ENCODE measurements around the gene VPS37D.

Gene VPS37D

DNA sequence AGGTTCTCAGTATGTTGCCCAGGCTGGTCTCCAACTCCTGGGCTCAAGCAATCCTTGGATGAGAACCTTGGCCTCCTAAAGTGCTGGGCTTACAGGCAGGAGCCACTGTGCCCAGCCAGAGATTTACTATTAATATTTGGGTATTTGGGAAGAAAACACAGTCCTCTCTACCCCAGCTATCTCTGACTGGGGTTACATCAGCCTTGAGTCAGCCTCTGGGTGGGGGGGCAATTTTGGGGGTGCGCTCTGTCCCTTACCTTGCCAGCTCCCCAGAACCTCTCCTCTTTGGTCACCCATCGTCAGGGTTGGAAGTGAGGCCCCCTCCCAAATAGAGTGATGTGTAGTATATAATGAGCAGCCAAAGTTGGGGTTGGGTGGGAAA is 45.1 kb upstream of the VPS37D start:
- ChIA-PET CTCF (interaction anchor here (0.7 to 1.2 kb wide), 2 partner anchors 16 to 113 kb away, joined by 3 to 5 read pairs; no protein-coding TSS in a partner anchor), POLR2A (interaction anchor here (0.7 kb wide), 1 partner anchor 75 kb away, joined by 5 read pairs; no protein-coding TSS in a partner anchor)
- no peaks in the 10 kb centered on the region for H3K4me1 ChIP-seq (ENCODE audit: control insufficient read depth, insufficient read depth, low read length)
- no peaks in the 10 kb centered on the region for H3K36me3 ChIP-seq (ENCODE audit: control insufficient read depth in 2 of 2, insufficient read depth in 1 of 2, low read length in 2 of 2)
- H3K27ac ChIP-seq (ENCODE audit: extremely low read depth, low read depth, low read length): no peak overlapping the region
- H3K9me3 ChIP-seq (ENCODE audit: control insufficient read depth, insufficient read depth, low read depth, low read length): no peaks in the 10 kb centered on the region
- H3K4me3 ChIP-seq (ENCODE audit: low read depth, low read length): no peak overlapping the region
- TF ChIP-seq ZNF544 (tag by site-specific recombination; IDR thresholded peaks at IDR 0.05) (no peak), ZNF157 (tag by site-specific recombination; IDR thresholded peaks at IDR 0.05) (no peak), ZNF549 (tag by site-specific recombination; IDR thresholded peaks at IDR 0.05) (no peak)
- TF ChIP-seq, protein P1, sequence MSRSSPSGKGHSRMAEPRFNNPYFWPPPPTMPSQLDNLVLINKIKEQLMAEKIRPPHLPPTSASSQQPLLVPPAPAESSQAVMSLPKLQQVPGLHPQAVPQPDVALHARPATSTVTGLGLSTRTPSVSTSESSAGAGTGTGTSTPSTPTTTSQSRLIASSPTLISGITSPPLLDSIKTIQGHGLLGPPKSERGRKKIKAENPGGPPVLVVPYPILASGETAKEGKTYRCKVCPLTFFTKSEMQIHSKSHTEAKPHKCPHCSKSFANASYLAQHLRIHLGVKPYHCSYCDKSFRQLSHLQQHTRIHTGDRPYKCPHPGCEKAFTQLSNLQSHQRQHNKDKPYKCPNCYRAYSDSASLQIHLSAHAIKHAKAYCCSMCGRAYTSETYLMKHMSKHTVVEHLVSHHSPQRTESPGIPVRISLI (tag by site-specific recombination; IDR thresholded peaks at IDR 0.05): 0 out of 2 replicates have a peak, but pooled peaks have one; percentile 8

DNA sequence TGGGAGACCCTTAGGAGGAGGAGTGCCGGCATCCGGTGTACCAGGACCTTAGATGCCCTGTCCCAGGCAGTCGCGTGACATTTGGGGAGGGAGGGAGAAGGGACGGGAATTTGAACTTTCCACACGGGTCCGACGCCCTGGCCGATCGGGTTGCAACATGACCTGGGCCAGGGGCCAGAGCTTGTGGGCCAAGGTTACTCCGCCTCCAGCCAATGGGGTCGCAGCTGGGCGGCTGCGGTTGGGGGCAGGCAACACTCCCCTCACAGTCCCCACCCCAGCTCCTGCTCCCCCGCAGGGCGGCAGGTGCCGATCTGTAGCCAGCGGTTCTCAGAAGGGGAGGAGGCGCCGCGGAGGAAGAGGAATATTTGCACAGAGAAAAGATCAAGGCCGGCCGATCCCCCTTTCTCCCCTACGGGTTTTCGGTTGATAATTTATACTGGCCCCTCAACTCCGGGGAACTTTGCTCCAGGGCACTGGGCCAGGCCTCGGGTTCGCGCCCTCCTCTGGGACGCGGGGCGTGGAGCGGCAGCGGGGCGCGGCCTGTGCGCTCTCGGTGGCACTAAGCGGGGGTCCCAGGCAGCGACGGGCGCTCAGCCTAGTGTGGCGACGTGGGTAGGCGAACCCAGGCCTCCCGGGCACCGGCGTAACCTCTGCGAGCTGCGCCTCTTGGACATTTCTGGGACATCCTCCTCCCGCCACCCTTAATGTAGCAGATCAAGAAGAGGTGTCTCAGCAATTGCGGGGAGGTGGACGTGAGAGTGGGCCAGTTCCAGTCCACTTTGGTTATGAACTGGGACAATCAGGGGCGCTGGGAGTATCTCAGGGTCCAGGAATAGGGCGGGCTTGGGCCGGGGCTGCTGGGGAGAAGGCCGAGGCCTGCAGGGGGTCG is 44.5 kb upstream of the VPS37D start:
- POLR2A ChIA-PET: no interaction called here
- H3K27ac ChIP-seq (ENCODE audit: extremely low read depth, low read depth, low read length): no peak overlapping the region; the same call in 1 of the 2 replicates
- no peak for TF ChIP-seq ZFP3 (tag by site-specific recombination; IDR thresholded peaks at IDR 0.05; ENCODE audit: low read depth)
- TF ChIP-seq, protein P2, sequence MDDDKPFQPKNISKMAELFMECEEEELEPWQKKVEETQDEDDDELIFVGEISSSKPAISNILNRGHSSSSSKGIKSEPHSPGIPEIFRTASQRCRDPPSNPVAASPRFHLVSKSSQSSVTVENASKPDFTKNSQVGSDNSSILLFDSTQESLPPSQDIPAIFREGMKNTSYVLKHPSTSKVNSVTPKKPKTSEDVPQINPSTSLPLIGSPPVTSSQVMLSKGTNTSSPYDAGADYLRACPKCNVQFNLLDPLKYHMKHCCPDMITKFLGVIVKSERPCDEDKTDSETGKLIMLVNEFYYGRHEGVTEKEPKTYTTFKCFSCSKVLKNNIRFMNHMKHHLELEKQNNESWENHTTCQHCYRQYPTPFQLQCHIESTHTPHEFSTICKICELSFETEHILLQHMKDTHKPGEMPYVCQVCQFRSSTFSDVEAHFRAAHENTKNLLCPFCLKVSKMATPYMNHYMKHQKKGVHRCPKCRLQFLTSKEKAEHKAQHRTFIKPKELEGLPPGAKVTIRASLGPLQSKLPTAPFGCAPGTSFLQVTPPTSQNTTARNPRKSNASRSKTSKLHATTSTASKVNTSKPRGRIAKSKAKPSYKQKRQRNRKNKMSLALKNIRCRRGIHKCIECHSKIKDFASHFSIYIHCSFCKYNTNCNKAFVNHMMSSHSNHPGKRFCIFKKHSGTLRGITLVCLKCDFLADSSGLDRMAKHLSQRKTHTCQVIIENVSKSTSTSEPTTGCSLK (tag by site-specific recombination; IDR thresholded peaks at IDR 0.05): no peak
- TF ChIP-seq ZNF248 (tag by site-specific recombination; IDR thresholded peaks at IDR 0.05): no peak
- 0 out of 2 replicates have a peak, but pooled peaks have one; percentile 35 for TF ChIP-seq WT1 (tag by site-specific recombination; IDR thresholded peaks at IDR 0.05)
- TF ChIP-seq ZBTB8A (tag by site-specific recombination; IDR thresholded peaks at IDR 0.05): no peak
- TF ChIP-seq, protein P3, sequence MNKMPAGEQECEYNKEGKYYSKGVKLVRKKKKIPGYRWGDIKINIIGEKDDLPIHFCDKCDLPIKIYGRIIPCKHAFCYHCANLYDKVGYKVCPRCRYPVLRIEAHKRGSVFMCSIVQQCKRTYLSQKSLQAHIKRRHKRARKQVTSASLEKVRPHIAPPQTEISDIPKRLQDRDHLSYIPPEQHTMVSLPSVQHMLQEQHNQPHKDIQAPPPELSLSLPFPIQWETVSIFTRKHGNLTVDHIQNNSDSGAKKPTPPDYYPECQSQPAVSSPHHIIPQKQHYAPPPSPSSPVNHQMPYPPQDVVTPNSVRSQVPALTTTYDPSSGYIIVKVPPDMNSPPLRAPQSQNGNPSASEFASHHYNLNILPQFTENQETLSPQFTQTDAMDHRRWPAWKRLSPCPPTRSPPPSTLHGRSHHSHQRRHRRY (tag by site-specific recombination; IDR thresholded peaks at IDR 0.05): no peak
- peak; percentile 40; the same call in 1 of the 2 replicates for TF ChIP-seq EGR2 (tag by site-specific recombination; IDR thresholded peaks at IDR 0.05; ENCODE audit: low read depth)
- TF ChIP-seq ZBTB20 (tag by site-specific recombination; IDR thresholded peaks at IDR 0.05): no peak
- no peak for TF ChIP-seq ZNF416 (tag by site-specific recombination; IDR thresholded peaks at IDR 0.05)
- TF ChIP-seq ZNF2 (tag by site-specific recombination; IDR thresholded peaks at IDR 0.05): no peak
- TF ChIP-seq KLF9 (tag by site-specific recombination; IDR thresholded peaks at IDR 0.05; ENCODE audit: low read depth): no peak
- TF ChIP-seq, protein P4, sequence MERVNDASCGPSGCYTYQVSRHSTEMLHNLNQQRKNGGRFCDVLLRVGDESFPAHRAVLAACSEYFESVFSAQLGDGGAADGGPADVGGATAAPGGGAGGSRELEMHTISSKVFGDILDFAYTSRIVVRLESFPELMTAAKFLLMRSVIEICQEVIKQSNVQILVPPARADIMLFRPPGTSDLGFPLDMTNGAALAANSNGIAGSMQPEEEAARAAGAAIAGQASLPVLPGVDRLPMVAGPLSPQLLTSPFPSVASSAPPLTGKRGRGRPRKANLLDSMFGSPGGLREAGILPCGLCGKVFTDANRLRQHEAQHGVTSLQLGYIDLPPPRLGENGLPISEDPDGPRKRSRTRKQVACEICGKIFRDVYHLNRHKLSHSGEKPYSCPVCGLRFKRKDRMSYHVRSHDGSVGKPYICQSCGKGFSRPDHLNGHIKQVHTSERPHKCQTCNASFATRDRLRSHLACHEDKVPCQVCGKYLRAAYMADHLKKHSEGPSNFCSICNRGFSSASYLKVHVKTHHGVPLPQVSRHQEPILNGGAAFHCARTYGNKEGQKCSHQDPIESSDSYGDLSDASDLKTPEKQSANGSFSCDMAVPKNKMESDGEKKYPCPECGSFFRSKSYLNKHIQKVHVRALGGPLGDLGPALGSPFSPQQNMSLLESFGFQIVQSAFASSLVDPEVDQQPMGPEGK (tag by site-specific recombination; IDR thresholded peaks at IDR 0.05): peak; percentile 59; the same call in 1 of the 2 replicates
- TF ChIP-seq, protein P5, sequence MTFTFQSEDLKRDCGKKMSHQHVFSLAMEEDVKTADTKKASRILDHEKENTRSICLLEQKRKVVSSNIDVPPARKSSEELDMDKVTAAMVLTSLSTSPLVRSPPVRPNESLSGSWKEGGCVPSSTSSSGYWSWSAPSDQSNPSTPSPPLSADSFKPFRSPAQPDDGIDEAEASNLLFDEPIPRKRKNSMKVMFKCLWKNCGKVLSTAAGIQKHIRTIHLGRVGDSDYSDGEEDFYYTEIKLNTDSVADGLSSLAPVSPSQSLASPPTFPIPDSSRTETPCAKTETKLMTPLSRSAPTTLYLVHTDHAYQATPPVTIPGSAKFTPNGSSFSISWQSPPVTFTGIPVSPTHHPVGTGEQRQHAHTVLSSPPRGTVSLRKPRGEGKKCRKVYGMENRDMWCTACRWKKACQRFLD (tag by site-specific recombination; IDR thresholded peaks at IDR 0.05): no peak
- TF ChIP-seq ZNF544 (tag by site-specific recombination; IDR thresholded peaks at IDR 0.05): no peak
- TF ChIP-seq TRIM28 (IDR thresholded peaks at IDR 0.05; ENCODE audit: borderline replicate concordance, low read length): no peak
- TF ChIP-seq KLF1 (tag by site-specific recombination; IDR thresholded peaks at IDR 0.05): no peak
- TF ChIP-seq, protein P6, sequence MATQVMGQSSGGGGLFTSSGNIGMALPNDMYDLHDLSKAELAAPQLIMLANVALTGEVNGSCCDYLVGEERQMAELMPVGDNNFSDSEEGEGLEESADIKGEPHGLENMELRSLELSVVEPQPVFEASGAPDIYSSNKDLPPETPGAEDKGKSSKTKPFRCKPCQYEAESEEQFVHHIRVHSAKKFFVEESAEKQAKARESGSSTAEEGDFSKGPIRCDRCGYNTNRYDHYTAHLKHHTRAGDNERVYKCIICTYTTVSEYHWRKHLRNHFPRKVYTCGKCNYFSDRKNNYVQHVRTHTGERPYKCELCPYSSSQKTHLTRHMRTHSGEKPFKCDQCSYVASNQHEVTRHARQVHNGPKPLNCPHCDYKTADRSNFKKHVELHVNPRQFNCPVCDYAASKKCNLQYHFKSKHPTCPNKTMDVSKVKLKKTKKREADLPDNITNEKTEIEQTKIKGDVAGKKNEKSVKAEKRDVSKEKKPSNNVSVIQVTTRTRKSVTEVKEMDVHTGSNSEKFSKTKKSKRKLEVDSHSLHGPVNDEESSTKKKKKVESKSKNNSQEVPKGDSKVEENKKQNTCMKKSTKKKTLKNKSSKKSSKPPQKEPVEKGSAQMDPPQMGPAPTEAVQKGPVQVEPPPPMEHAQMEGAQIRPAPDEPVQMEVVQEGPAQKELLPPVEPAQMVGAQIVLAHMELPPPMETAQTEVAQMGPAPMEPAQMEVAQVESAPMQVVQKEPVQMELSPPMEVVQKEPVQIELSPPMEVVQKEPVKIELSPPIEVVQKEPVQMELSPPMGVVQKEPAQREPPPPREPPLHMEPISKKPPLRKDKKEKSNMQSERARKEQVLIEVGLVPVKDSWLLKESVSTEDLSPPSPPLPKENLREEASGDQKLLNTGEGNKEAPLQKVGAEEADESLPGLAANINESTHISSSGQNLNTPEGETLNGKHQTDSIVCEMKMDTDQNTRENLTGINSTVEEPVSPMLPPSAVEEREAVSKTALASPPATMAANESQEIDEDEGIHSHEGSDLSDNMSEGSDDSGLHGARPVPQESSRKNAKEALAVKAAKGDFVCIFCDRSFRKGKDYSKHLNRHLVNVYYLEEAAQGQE (tag by site-specific recombination; IDR thresholded peaks at IDR 0.05): no peak
- TF ChIP-seq ZNF664 (tag by site-specific recombination; IDR thresholded peaks at IDR 0.05): no peak
- no peak for TF ChIP-seq SETDB1 (IDR thresholded peaks at IDR 0.05; ENCODE audit: insufficient read length, low read length)

More for the DNA sequence above, 44.5 kb upstream of the VPS37D start:
- Histone ChIP-seq H3K4me3 (ENCODE audit: low read depth, low read length) (no peak overlapping the region), H3K9me3 (ENCODE audit: control insufficient read depth, insufficient read depth, low read depth, low read length) (no peaks in the 10 kb centered on the region), H3K4me1 (ENCODE audit: control insufficient read depth, insufficient read depth, low read length) (no peaks in the 10 kb centered on the region), H3K36me3 (ENCODE audit: control insufficient read depth in 2 of 2, insufficient read depth in 1 of 2, low read length in 2 of 2) (no peaks in the 10 kb centered on the region)
- CTCF ChIA-PET: interaction anchor here (0.7 to 1.2 kb wide), 2 partner anchors 16 to 112 kb away, joined by 3 to 5 read pairs; no protein-coding TSS in a partner anchor

All from HEK293 (cell line).